ENCODE results near the gene MACROD1. TPM values are rescaled to one million over a fixed set of nuclear protein-coding genes. Genes with fewer than 3 reads are reported as not detected.

MACROD1 gene
- total and polyA plus RNA-seq, 12 donors: 77.6 to 497 (median 115) TPM

DNA sequence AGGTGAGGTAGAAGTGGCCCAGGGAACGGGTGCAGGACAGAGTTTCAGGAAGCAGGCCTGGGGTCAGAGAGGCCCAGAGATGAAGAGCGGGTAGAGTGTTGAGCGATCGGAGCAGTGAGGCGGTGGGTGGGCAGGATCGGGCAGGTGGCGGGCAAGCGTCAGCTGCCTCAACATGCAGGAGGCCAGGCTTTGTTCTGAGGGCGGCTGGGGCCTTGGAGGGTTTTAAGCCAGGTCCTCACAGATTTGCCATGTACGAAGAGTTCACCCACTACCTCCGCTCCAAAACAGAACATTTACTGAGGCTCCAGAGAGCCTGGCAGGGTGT is 100.8 kb downstream of the MACROD1 start:
- WGBS, 2 donors: 97 to 98% methylated on average over 11 of the region's 11 CpGs
- TF ChIP-seq, protein P1, sequence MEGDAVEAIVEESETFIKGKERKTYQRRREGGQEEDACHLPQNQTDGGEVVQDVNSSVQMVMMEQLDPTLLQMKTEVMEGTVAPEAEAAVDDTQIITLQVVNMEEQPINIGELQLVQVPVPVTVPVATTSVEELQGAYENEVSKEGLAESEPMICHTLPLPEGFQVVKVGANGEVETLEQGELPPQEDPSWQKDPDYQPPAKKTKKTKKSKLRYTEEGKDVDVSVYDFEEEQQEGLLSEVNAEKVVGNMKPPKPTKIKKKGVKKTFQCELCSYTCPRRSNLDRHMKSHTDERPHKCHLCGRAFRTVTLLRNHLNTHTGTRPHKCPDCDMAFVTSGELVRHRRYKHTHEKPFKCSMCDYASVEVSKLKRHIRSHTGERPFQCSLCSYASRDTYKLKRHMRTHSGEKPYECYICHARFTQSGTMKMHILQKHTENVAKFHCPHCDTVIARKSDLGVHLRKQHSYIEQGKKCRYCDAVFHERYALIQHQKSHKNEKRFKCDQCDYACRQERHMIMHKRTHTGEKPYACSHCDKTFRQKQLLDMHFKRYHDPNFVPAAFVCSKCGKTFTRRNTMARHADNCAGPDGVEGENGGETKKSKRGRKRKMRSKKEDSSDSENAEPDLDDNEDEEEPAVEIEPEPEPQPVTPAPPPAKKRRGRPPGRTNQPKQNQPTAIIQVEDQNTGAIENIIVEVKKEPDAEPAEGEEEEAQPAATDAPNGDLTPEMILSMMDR (IDR thresholded peaks at IDR 0.05): no peak
- DNase-seq (no peak), ATAC-seq (no peak)
- peaks cover 0 to 26% (median 6%) of the 10 kb centered on the region in 7 donors for H3K27me3 ChIP-seq
- H3K9me3 ChIP-seq: no peaks in the 10 kb centered on the region
- intact Hi-C loops (cut with DNase I): no loop called here
- H3K27ac ChIP-seq: no peak overlapping the region
- peaks cover 3 to 34% (median 13%) of the 10 kb centered on the region in 9 donors for H3K4me1 ChIP-seq
- H3K4me3 ChIP-seq: no peak overlapping the region
- no peaks in the 10 kb centered on the region for H3K36me3 ChIP-seq

DNA sequence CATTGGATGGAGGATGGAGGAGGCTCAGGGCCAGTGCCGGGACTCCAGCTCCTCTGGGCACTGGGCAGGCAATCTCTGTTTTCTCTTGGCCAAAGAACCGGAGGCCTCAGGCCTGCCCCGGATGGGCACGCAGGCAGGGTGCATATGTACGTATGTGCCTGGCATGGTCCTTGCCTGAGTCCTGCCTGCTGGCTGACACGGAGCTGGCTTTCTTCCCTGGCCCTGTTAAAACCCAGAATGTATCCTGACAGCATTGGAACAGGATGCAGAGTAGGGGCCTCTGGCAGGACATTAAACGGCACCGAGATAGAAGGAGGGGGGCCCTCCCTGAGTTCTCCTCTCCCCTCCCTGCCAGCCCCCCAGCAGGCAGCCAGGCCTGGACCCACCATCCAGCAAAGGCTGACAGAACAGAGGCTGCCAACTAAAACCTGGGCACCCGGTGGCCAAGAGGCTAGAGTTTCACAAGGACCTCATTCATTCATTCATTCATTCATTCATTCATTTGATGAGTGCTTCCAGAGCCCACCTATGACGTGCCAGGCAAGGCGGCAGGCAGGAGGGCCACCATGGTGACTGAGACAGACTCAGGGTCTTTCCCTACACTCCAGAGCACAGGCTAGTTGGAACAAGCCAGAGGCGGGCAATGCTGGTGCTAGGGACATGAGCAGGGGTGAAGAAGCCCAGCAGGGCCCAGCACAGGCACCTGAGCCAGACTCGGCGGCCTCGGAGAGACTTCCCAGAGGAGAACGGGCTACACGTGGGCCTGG is 101.4 kb downstream of the MACROD1 start:
- TF ChIP-seq, protein P1 (IDR thresholded peaks at IDR 0.05): no peak
- intact Hi-C loops (cut with DNase I): no loop called here
- no peaks in the 10 kb centered on the region for H3K9me3 ChIP-seq
- ATAC-seq (peak in 5 of 8 donors; percentile 27 to 56 (median 44)), DNase-seq (no peak)
- no peak overlapping the region for H3K27ac ChIP-seq
- 78 to 80% methylated on average over 17 of the region's 17 CpGs for whole genome bisulfite sequencing, 2 donors
- H3K4me1 ChIP-seq: peaks cover 3 to 34% (median 13%) of the 10 kb centered on the region in 9 donors
- peaks cover 0 to 31% (median 6%) of the 10 kb centered on the region in 7 donors for H3K27me3 ChIP-seq
- H3K4me3 ChIP-seq: no peak overlapping the region
- H3K36me3 ChIP-seq: no peaks in the 10 kb centered on the region

DNA sequence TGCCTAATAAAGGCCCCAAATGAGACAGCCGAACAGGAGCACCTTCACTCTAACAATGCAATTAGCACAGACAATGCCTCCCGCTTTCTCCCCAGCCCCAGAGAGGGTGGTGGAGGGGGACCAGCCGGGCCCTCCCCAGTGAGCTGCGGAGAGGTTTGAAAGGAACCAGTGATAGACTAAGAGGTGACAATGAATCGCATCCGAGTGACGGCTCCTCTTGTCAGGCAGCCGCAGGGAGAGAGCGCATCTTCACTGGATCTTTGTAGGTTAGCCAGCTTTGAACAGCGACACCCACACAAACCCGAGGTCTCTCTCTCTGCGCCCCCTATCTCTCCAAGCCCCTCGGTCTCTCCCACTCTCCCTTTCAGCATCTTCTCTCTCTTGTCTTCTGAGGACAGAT is 102.1 kb downstream of the MACROD1 start:
- H3K4me1 ChIP-seq: peaks cover 3 to 35% (median 14%) of the 10 kb centered on the region in 9 donors
- ATAC-seq (no peak), DNase-seq (no peak)
- TF ChIP-seq, protein P1 (IDR thresholded peaks at IDR 0.05): no peak
- 91 to 92% methylated on average over 13 of the region's 13 CpGs for WGBS, 2 donors
- no peaks in the 10 kb centered on the region for H3K36me3 ChIP-seq
- intact Hi-C loops (cut with DNase I): no loop called here
- no peak overlapping the region for H3K4me3 ChIP-seq
- H3K9me3 ChIP-seq: no peaks in the 10 kb centered on the region
- peaks cover 0 to 32% (median 6%) of the 10 kb centered on the region in 7 donors for H3K27me3 ChIP-seq
- no peak overlapping the region for H3K27ac ChIP-seq

DNA sequence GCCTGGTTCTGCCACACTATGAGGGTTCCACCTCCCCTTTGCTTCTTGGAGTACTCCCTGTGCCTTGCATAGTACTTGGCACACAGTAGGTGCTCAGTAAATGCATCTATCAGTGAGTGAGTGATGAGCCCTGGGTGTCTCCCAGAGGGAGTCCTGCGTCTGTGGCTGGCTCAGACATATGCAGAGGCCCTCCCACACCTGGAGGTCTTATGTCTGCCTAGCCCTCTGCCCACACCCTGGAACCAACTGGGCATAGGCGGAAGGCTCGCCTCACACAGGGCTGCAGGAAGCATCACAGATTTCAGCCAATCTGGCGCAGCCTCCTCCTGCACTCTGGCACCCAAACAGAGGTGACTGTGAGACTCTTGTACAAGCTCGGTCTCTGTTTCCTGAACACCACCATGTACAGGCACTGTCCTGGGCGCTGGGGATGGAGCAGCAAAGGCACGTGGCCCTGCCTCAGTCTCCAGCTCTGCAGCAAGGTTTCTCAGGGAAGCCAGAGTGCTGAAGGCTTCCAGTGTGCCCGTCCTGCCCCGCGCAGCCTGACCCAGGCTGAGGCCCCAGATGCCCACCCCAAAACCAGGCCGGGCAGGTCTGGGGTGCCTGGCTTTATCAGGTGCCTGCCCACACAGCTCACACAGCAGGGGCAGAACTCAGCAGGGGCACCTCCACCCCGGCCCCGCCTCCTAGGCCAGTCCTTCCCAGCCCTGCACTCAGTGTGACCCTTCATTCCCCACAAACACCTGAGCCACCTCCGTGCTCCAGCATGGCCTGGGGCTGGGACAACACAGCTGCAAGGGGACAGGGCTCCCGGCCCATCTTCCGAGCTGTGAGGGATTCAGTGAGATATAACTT is 103.5 kb downstream of the MACROD1 start:
- Histone ChIP-seq H3K36me3 (no peaks in the 10 kb centered on the region), H3K27me3 (peaks cover 0 to 32% (median 6%) of the 10 kb centered on the region in 7 donors), H3K27ac (no peak overlapping the region), H3K4me3 (no peak overlapping the region), H3K9me3 (no peaks in the 10 kb centered on the region), H3K4me1 (peaks cover 9 to 49% (median 17%) of the 10 kb centered on the region in 9 donors)
- intact Hi-C loops (cut with DNase I): no loop called here
- 91 to 93% methylated on average over 16 of the region's 16 CpGs for WGBS, 2 donors
- DNase-seq (no peak), ATAC-seq (no peak)
- TF ChIP-seq, protein P1 (IDR thresholded peaks at IDR 0.05): no peak
